KG1 (cell line): ENCODE measurements around the gene ZNF516.
"Not testable (repeated sequence)": the region's sequence is repeated elsewhere in the genome, so short reads cannot be mapped to it uniquely, and the experiment has no call there.

ENCODE experiments used
- DNase-seq: peaks from one replicate; lab custom pipeline; 2025; lab: John Stamatoyannopoulos, UW

ZNF516 gene

GRCh38 chr18:76490670-76491472, 4.2 kb downstream of the ZNF516 start:
- no peak for DNase-seq

- DNase-seq: no peak
Measured at GRCh38 chr18:76490033-76490432, 5.0 kb downstream of the ZNF516 start.

- DNase-seq: no peak
Measured at GRCh38 chr18:76489081-76489480, 6.0 kb downstream of the ZNF516 start.

GRCh38 chr18:76488190-76488589, 6.9 kb downstream of the ZNF516 start:
- no peak for DNase-seq

GRCh38 chr18:76487782-76488181, 7.3 kb downstream of the ZNF516 start:
- no peak for DNase-seq

GRCh38 chr18:76487070-76487469, 8.0 kb downstream of the ZNF516 start:
- no peak for DNase-seq

- DNase-seq: no peak
Measured at GRCh38 chr18:76486574-76486973, 8.5 kb downstream of the ZNF516 start.

- no peak for DNase-seq
Measured at GRCh38 chr18:76486038-76486437, 9.0 kb downstream of the ZNF516 start.

GRCh38 chr18:76484749-76485387, 10.2 kb downstream of the ZNF516 start:
- DNase-seq: no peak

GRCh38 chr18:76483780-76484179, 11.3 kb downstream of the ZNF516 start:
- DNase-seq: no peak

- DNase-seq: no peak
Measured at GRCh38 chr18:76482971-76483691, 11.9 kb downstream of the ZNF516 start.

GRCh38 chr18:76482267-76482666, 12.8 kb downstream of the ZNF516 start:
- DNase-seq: no peak

- DNase-seq: no peak
Measured at GRCh38 chr18:76480913-76481312, 14.1 kb downstream of the ZNF516 start.

GRCh38 chr18:76479351-76480238, 15.4 kb downstream of the ZNF516 start:
- no peak for DNase-seq

- DNase-seq: no peak
Measured at GRCh38 chr18:76476665-76477561, 18.1 kb downstream of the ZNF516 start.

GRCh38 chr18:76475450-76476194, 19.4 kb downstream of the ZNF516 start:
- no peak for DNase-seq

- DNase-seq: no peak
Measured at GRCh38 chr18:76474824-76475223, 20.2 kb downstream of the ZNF516 start.

GRCh38 chr18:76473521-76473920, 21.5 kb downstream of the ZNF516 start:
- not testable (repeated sequence) for DNase-seq

GRCh38 chr18:76472829-76473228, 22.2 kb downstream of the ZNF516 start:
- no peak for DNase-seq

- no peak for DNase-seq
Measured at GRCh38 chr18:76471593-76471992, 23.4 kb downstream of the ZNF516 start.
